HEK293 (cell line): ENCODE results near the gene ZSCAN10.
A peak's percentile ranks its signal among the peaks of the same experiment; 100 is the strongest.

Source experiments
- GLIS2 ChIP-seq: fragments of 450-650 bp; formaldehyde crosslinking; IDR thresholded peaks from 2 replicates; pipeline ENCODE4 v1.5.1; 2016; ENCODE audit warnings: missing biosample characterization, missing genetic modification characterization
- HOXC10 ChIP-seq: sonication (generic); formaldehyde crosslinking; IDR thresholded peaks from 2 replicates; pipeline ENCODE4 v1.8.1; 2023; ENCODE audit warnings: mild to moderate bottlenecking, missing genetic modification reagents
- KLF10 ChIP-seq: fragments of 450-650 bp; IDR thresholded peaks from 2 replicates; pipeline ENCODE4 v1.5.1; 2018; ENCODE audit warnings: missing biosample characterization, mild to moderate bottlenecking, missing genetic modification characterization
- MYNN ChIP-seq: fragments of 450-650 bp; formaldehyde crosslinking; IDR thresholded peaks from 2 replicates; pipeline ENCODE4 v1.5.1; 2016; ENCODE audit warnings: missing biosample characterization, missing genetic modification characterization, borderline replicate concordance
- PATZ1 ChIP-seq: fragments of 450-650 bp; formaldehyde crosslinking; IDR thresholded peaks from 2 replicates; pipeline ENCODE4 v1.5.1; 2016; ENCODE audit warnings: missing biosample characterization, missing genetic modification characterization
- SCRT1 ChIP-seq: fragments of 450-650 bp; formaldehyde crosslinking; IDR thresholded peaks from 2 replicates; pipeline ENCODE4 v1.5.1; 2016; ENCODE audit warnings: missing biosample characterization, missing genetic modification characterization, borderline replicate concordance
- SETDB1 ChIP-seq: IDR thresholded peaks from one replicate; pipeline ENCODE4 v1.6.1; 2017; ENCODE audit warnings: mild to moderate bottlenecking, low read length, moderate library complexity, mixed read lengths; ENCODE audit not compliant: insufficient read length
- ZFHX2 ChIP-seq: fragments of 450-650 bp; formaldehyde crosslinking; conservative IDR thresholded peaks from 2 replicates; pipeline ENCODE4 v1.5.1; 2016; ENCODE audit warnings: missing biosample characterization, missing genetic modification characterization
- ZFP3 ChIP-seq: fragments of 450-650 bp; formaldehyde crosslinking; IDR thresholded peaks from 2 replicates; pipeline ENCODE4 v1.5.1; 2016; ENCODE audit warnings: low read depth, missing biosample characterization, missing genetic modification characterization
- ZNF148 ChIP-seq: fragments of 450-650 bp; formaldehyde crosslinking; IDR thresholded peaks from 2 replicates; pipeline ENCODE4 v1.5.0; 2017; ENCODE audit warnings: missing biosample characterization, missing genetic modification characterization, borderline replicate concordance
- ZNF157 ChIP-seq: fragments of 450-650 bp; formaldehyde crosslinking; IDR thresholded peaks from 2 replicates; pipeline ENCODE4 v1.5.1; 2016; ENCODE audit warnings: missing biosample characterization, missing genetic modification characterization
- ZNF18 ChIP-seq: fragments of 450-650 bp; formaldehyde crosslinking; IDR thresholded peaks from 2 replicates; pipeline ENCODE4 v1.5.1; 2016; ENCODE audit warnings: missing biosample characterization, missing genetic modification characterization
- ZNF202 ChIP-seq: fragments of 450-650 bp; formaldehyde crosslinking; IDR thresholded peaks from 2 replicates; pipeline ENCODE4 v1.5.1; 2016; ENCODE audit warnings: missing biosample characterization, missing genetic modification characterization, borderline replicate concordance
- ZNF214 ChIP-seq: fragments of 450-650 bp; formaldehyde crosslinking; IDR thresholded peaks from 2 replicates; pipeline ENCODE4 v1.5.1; 2017; ENCODE audit warnings: missing biosample characterization, mild to moderate bottlenecking, missing genetic modification characterization, borderline replicate concordance
- ZNF354C ChIP-seq: fragments of 450-650 bp; formaldehyde crosslinking; IDR thresholded peaks from 2 replicates; pipeline ENCODE4 v1.5.1; 2016; ENCODE audit warnings: missing biosample characterization, missing genetic modification characterization, low read depth, borderline replicate concordance
- ZNF426 ChIP-seq: fragments of 450-650 bp; formaldehyde crosslinking; IDR thresholded peaks from 2 replicates; pipeline ENCODE4 v1.5.1; 2017; ENCODE audit warnings: missing biosample characterization, missing genetic modification characterization, mild to moderate bottlenecking, inconsistent platforms, moderate library complexity
- ZNF433 ChIP-seq: fragments of 450-650 bp; formaldehyde crosslinking; IDR thresholded peaks from 2 replicates; pipeline ENCODE4 v1.5.1; 2016; ENCODE audit warnings: missing biosample characterization, missing genetic modification characterization, low read depth
- ZNF48 ChIP-seq: fragments of 450-650 bp; formaldehyde crosslinking; IDR thresholded peaks from 2 replicates; pipeline ENCODE4 v1.5.1; 2016; ENCODE audit warnings: missing biosample characterization, missing genetic modification characterization
- ZNF514 ChIP-seq: fragments of 450-650 bp; formaldehyde crosslinking; IDR thresholded peaks from 2 replicates; pipeline ENCODE4 v1.5.1; 2016; ENCODE audit warnings: missing biosample characterization, missing genetic modification characterization
- ZNF518A ChIP-seq: fragments of 450-650 bp; formaldehyde crosslinking; conservative IDR thresholded peaks from 2 replicates; pipeline ENCODE4 v1.5.1; 2016; ENCODE audit warnings: low read depth, missing biosample characterization, missing genetic modification characterization
- ZNF529 ChIP-seq: fragments of 450-650 bp; formaldehyde crosslinking; IDR thresholded peaks from 2 replicates; pipeline ENCODE4 v1.5.1; 2017; ENCODE audit warnings: missing genetic modification characterization, missing biosample characterization; ENCODE audit not compliant: insufficient replicate concordance
- ZNF558 ChIP-seq: fragments of 450-650 bp; formaldehyde crosslinking; IDR thresholded peaks from 2 replicates; pipeline ENCODE4 v1.5.1; 2016; ENCODE audit warnings: missing biosample characterization, missing genetic modification characterization
- ZNF571 ChIP-seq: fragments of 450-650 bp; formaldehyde crosslinking; IDR thresholded peaks from 2 replicates; pipeline ENCODE4 v1.5.0; 2017; ENCODE audit warnings: missing biosample characterization, missing genetic modification characterization
- ZNF626 ChIP-seq: fragments of 450-650 bp; sonication (Bioruptor Pico); formaldehyde crosslinking; IDR thresholded peaks from 2 replicates; pipeline ENCODE4 v1.5.1; 2018; ENCODE audit warnings: missing biosample characterization, missing genetic modification characterization, inconsistent platforms
- ZNF645 ChIP-seq: fragments of 450-650 bp; formaldehyde crosslinking; IDR thresholded peaks from 2 replicates; pipeline ENCODE4; 2016; ENCODE audit warnings: missing biosample characterization, missing genetic modification characterization
- ZNF777 ChIP-seq: fragments of 450-650 bp; formaldehyde crosslinking; IDR thresholded peaks from 2 replicates; pipeline ENCODE4 v1.5.1; 2017; ENCODE audit warnings: missing biosample characterization, missing genetic modification characterization, borderline replicate concordance
- ZSCAN4 ChIP-seq: fragments of 450-650 bp; formaldehyde crosslinking; IDR thresholded peaks from 2 replicates; pipeline ENCODE4 v1.5.1; 2017; ENCODE audit warnings: missing biosample characterization, missing genetic modification characterization

ZSCAN10 gene

GRCh38 chr16:3051009-3051408 lies 48.1 kb downstream of the ZSCAN10 start (continued):
- TF ChIP-seq SETDB1 (no peak), ZFP3 (tag by site-specific recombination) (no peak), ZNF558 (tag by site-specific recombination) (no peak), HOXC10 (CRISPR knock-in tag) (no peak), ZNF202 (no peak), KLF10 (tag by site-specific recombination) (no peak), ZNF157 (tag by site-specific recombination) (0 out of 2 replicates have a peak, but pooled peaks have one; percentile 15), ZNF571 (tag by site-specific recombination) (no peak), MYNN (tag by site-specific recombination) (no peak), ZNF18 (no peak), ZNF433 (tag by site-specific recombination) (no peak), ZNF518A (tag by site-specific recombination) (no peak), ZNF777 (tag by site-specific recombination) (no peak), ZNF426 (tag by site-specific recombination) (no peak), ZNF214 (tag by site-specific recombination) (no peak), ZNF148 (tag by site-specific recombination) (no peak), ZNF645 (no peak), ZNF626 (tag by site-specific recombination) (no peak), ZNF354C (tag by site-specific recombination) (no peak), PATZ1 (tag by site-specific recombination) (no peak; the same call in 1 of the 2 replicates), ZSCAN4 (tag by site-specific recombination) (peak; percentile 89), GLIS2 (no peak), ZNF529 (tag by site-specific recombination) (no peak), ZFHX2 (tag by site-specific recombination) (peak; percentile 82), ZNF48 (tag by site-specific recombination) (no peak), SCRT1 (tag by site-specific recombination) (no peak), ZNF514 (no peak)
